K562 (cell line): ENCODE measurements around the gene DDIT3. TPM values are rescaled to one million over a fixed set of nuclear protein-coding genes. Genes with fewer than 3 reads are reported as not detected.

Source experiments
- ARID3B ChIP-seq: fragments of 250-450 bp; sonication (Bioruptor Pico); IDR thresholded peaks from 2 replicates; pipeline ENCODE4 v1.4.0; 2020; ENCODE audit warnings: borderline replicate concordance
- ATF7 ChIP-seq: fragments of 450-650 bp; IDR thresholded peaks from 2 replicates; pipeline ENCODE4 v1.7.1; 2014; ENCODE audit warnings: mild to moderate bottlenecking, moderate library complexity
- BCL6 ChIP-seq: fragments of 250-450 bp; sonication (Bioruptor Pico); IDR thresholded peaks from 2 replicates; pipeline ENCODE4 v1.4.0; 2020
- CBX8 ChIP-seq: fragments of 200-600 bp; sonication (generic); IDR thresholded peaks from 2 replicates; pipeline ENCODE4 v1.6.1; 2012; ENCODE audit warnings: borderline replicate concordance, mixed run types, low read depth, mild to moderate bottlenecking, moderate library complexity, mixed read lengths, low read length, control low read depth, inconsistent platforms; ENCODE audit not compliant: poor library complexity, severe bottlenecking; ENCODE audit errors: extremely low read depth
- HDAC1 ChIP-seq, 2 experiments: fragments of 450-650 bp; IDR thresholded peaks; 2 replicates each; pipeline ENCODE4 v1.6.1; 2016 to 2017; ENCODE audit warnings: inconsistent platforms in 1 of 2, mild to moderate bottlenecking in 1 of 2, moderate library complexity in 1 of 2
- LCOR ChIP-seq: sonication (generic); formaldehyde crosslinking; IDR thresholded peaks from 2 replicates; pipeline ENCODE4 v1.8.0; 2022; ENCODE audit warnings: mild to moderate bottlenecking, missing genetic modification reagents
- MTA3 ChIP-seq: fragments of 450-650 bp; formaldehyde crosslinking; IDR thresholded peaks from 2 replicates; pipeline ENCODE4 v1.6.1; 2017; ENCODE audit warnings: mild to moderate bottlenecking, borderline replicate concordance
- MXI1 ChIP-seq: IDR thresholded peaks from 2 replicates; pipeline ENCODE4 v1.6.1; 2011; ENCODE audit warnings: low read depth, mild to moderate bottlenecking, improper control_type of control experiment, low read length
- NR3C1 ChIP-seq: sonication (generic); formaldehyde crosslinking; IDR thresholded peaks from 2 replicates; pipeline ENCODE4 v1.8.1; 2022; ENCODE audit warnings: missing genetic modification reagents
- PATZ1 ChIP-seq: fragments of 250-450 bp; sonication (Bioruptor Pico); IDR thresholded peaks from 2 replicates; pipeline ENCODE4 v1.5.0; 2020; ENCODE audit warnings: mild to moderate bottlenecking, borderline replicate concordance
- POLR2AphosphoS5 ChIP-seq: IDR thresholded peaks from 2 replicates; pipeline ENCODE4 v1.6.1; 2011; ENCODE audit warnings: mild to moderate bottlenecking, low read depth, low read length, moderate library complexity; ENCODE audit not compliant: control insufficient read depth, insufficient read depth
- RBM15 ChIP-seq: fragments of 200-400 bp; formaldehyde crosslinking; IDR thresholded peaks from 2 replicates; pipeline ENCODE4 v1.6.1; 2018; ENCODE audit warnings: mild to moderate bottlenecking, low read length, moderate library complexity; ENCODE audit not compliant: insufficient read depth
- SMARCB1 ChIP-seq: IDR thresholded peaks from 2 replicates; pipeline ENCODE4 v1.6.1; 2011; ENCODE audit warnings: improper control_type of control experiment, low read depth; ENCODE audit not compliant: insufficient read length
- SPI1 ChIP-seq: IDR thresholded peaks from 2 replicates; pipeline ENCODE4 v1.6.1; 2011; ENCODE audit warnings: low read depth, low read length, control low read depth, borderline replicate concordance
- STAT6 ChIP-seq: sonication (generic); formaldehyde crosslinking; IDR thresholded peaks from 2 replicates; pipeline ENCODE4 v1.8.1; 2023; ENCODE audit warnings: mild to moderate bottlenecking, missing genetic modification reagents
- TCF7L2 ChIP-seq: fragments of 150-350 bp; IDR thresholded peaks from 2 replicates; pipeline ENCODE4 v1.6.1; 2016; ENCODE audit warnings: low read depth, mild to moderate bottlenecking, low read length, moderate library complexity
- THRAP3 ChIP-seq: fragments of 450-650 bp; IDR thresholded peaks from 2 replicates; pipeline ENCODE4 v1.6.1; 2016; ENCODE audit warnings: mild to moderate bottlenecking, inconsistent platforms, borderline replicate concordance
- polyA plus RNA-seq, 8 experiments: library from polyadenylated mRNA; depleted of rRNA in 4 of 8; stranded (reverse) in 5 of 8; unstranded in 3 of 8; fragments of >200 nt; fragmentation: Nextera tagmentation in 2 of 8; fragmentation: Illumina TruSeq in 1 of 8; extraction: Ambion mirVana in 2 of 8; extraction: Trizol in 1 of 8; gene quantifications; 2 replicates each; pipeline versions ENCODE4 v1.2.1 to v1.2.3, GENCODE V29; 2011 to 2014; ENCODE audit warnings: inconsistent platforms in 1 of 8, missing spikeins in 1 of 8
- total RNA-seq, 7 experiments: library from RNA; depleted of rRNA in 6 of 7; stranded (reverse); fragments of >200 nt in 6 of 7; fragmentation: Illumina TruSeq in 2 of 7; extraction: Trizol in 2 of 7; gene quantifications; 2 replicates each; pipeline versions ENCODE4 v1.2.1 to v1.2.3, GENCODE V29; 2011 to 2021; ENCODE audit warnings: low replicate concordance in 1 of 7
- TF ChIP-seq, protein P1 (sequence below): fragments of 150-350 bp; conservative IDR thresholded peaks from 2 replicates; pipeline ENCODE4 v1.6.1; 2014; ENCODE audit warnings: low read length

DDIT3 gene
- total and polyA plus RNA-seq, 9 of the 15 experiments (the other 6 are each of a cell fraction or from before 2014, with no cell fraction given) = 59.1 to 272 (median 89.9) TPM

- TF ChIP-seq LCOR (CRISPR knock-in tag) (peak; percentile 52; the same call in 1 of the 2 replicates), TCF7L2 (no peak), BCL6 (CRISPR knock-in tag) (no peak), SMARCB1 (no peak), STAT6 (CRISPR knock-in tag) (no peak), SPI1 (no peak), ARID3B (CRISPR knock-in tag) (no peak), THRAP3 (no peak), HDAC1 (IDR thresholded peaks at IDR 0.05) (0 out of 4 replicates have a peak, but pooled peaks of 1 of the 2 experiments have one; percentile 10), MXI1 (no peak), MTA3 (peak; percentile 49; the same call in 1 of the 2 replicates), RBM15 (no peak), PATZ1 (CRISPR knock-in tag) (no peak), NR3C1 (CRISPR knock-in tag) (no peak), ATF7 (peak; percentile 21; the same call in 1 of the 2 replicates), POLR2AphosphoS5 (no peak), CBX8 (no peak)
- TF ChIP-seq, protein P1, sequence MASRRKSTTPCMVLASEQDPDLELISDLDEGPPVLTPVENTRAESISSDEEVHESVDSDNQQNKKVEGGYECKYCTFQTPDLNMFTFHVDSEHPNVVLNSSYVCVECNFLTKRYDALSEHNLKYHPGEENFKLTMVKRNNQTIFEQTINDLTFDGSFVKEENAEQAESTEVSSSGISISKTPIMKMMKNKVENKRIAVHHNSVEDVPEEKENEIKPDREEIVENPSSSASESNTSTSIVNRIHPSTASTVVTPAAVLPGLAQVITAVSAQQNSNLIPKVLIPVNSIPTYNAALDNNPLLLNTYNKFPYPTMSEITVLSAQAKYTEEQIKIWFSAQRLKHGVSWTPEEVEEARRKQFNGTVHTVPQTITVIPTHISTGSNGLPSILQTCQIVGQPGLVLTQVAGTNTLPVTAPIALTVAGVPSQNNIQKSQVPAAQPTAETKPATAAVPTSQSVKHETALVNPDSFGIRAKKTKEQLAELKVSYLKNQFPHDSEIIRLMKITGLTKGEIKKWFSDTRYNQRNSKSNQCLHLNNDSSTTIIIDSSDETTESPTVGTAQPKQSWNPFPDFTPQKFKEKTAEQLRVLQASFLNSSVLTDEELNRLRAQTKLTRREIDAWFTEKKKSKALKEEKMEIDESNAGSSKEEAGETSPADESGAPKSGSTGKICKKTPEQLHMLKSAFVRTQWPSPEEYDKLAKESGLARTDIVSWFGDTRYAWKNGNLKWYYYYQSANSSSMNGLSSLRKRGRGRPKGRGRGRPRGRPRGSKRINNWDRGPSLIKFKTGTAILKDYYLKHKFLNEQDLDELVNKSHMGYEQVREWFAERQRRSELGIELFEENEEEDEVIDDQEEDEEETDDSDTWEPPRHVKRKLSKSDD = no peak
Observed at GRCh38 chr12:57549909-57550640, 29.8 kb upstream of the DDIT3 start, which contains the start of gene KIF5A (continued).
